H1 (cell line): ENCODE measurements around the gene IQSEC3. TPM values are rescaled to one million over a fixed set of nuclear protein-coding genes. Genes with fewer than 3 reads are reported as not detected.

Experiments used
- CTCF ChIA-PET: fragments of 300-600 bp; sonication (Branson Sonifier 250); formaldehyde crosslinking; loops from one replicate; lab custom pipeline; 2021; ENCODE audit not compliant: partially characterized antibody; lab: Charles Lee
- POLR2A ChIA-PET: fragments of 300-600 bp; sonication (Branson Sonifier 250); formaldehyde crosslinking; loops from one replicate; lab custom pipeline; 2021; ENCODE audit warnings: inconsistent platforms; ENCODE audit not compliant: partially characterized antibody; lab: Charles Lee
- DNase-seq, 2 experiments: peaks; one replicate each; pipeline versions ENCODE4 v3.0.0 to v3.0.0-alpha.2; 2010 to 2022; ENCODE audit warnings: low spot score in 2 of 2, low read depth in 1 of 2, mixed read lengths in 1 of 2
- FAIRE-seq: peaks from 2 replicates; lab custom pipeline; 2011; peaks lifted over from hg19 to GRCh38; lab: Jason Lieb, UNC
- H2AFZ ChIP-seq: 2 replicates; pipeline ENCODE4 v1.8.1; 2012; ENCODE audit warnings: low read length, inconsistent platforms
- H2AK5ac ChIP-seq: 2 replicates; pipeline ENCODE4 v1.6.1; 2013; ENCODE audit warnings: low read depth, low read length
- H2BK120ac ChIP-seq: replicated peaks from 2 replicates; pipeline ENCODE3; 2013; ENCODE audit warnings: low read depth, low read length, inconsistent platforms
- H2BK12ac ChIP-seq: 2 replicates; pipeline ENCODE4 v1.6.1; 2013; ENCODE audit warnings: low read depth, low read length
- H2BK15ac ChIP-seq: 2 replicates; pipeline ENCODE4 v1.6.1; 2013; ENCODE audit warnings: low read length
- H2BK20ac ChIP-seq: 2 replicates; pipeline ENCODE4 v1.6.1; 2013; ENCODE audit warnings: low read length
- H2BK5ac ChIP-seq: 2 replicates; pipeline ENCODE4 v1.6.1; 2013; ENCODE audit warnings: low read depth, low read length
- H3K14ac ChIP-seq: 2 replicates; pipeline ENCODE4 v1.6.1; 2013; ENCODE audit warnings: inconsistent platforms; ENCODE audit not compliant: insufficient read length
- H3K18ac ChIP-seq: 2 replicates; pipeline ENCODE4 v1.6.1; 2013; ENCODE audit warnings: low read length; ENCODE audit errors: extremely low read depth
- H3K23ac ChIP-seq: 2 replicates; pipeline ENCODE4 v1.6.1; 2013; ENCODE audit warnings: inconsistent platforms; ENCODE audit not compliant: insufficient read length
- H3K23me2 ChIP-seq: 2 replicates; pipeline ENCODE4 v1.6.1; 2013; ENCODE audit warnings: low read depth, low read length
- H3K27ac ChIP-seq: 2 replicates; pipeline ENCODE4 v1.6.1; 2011; ENCODE audit warnings: low read depth, low read length, inconsistent platforms
- H3K27me3 ChIP-seq, 4 experiments: replicated peaks in 1 of 4; 1 replicate in 1 of 4; 2 replicates in 3 of 4; pipeline versions ENCODE4 v1.6.1 to v1.8.1; 2011 to 2013; ENCODE audit warnings: low read length in 3 of 4, mild to moderate bottlenecking in 3 of 4, inconsistent platforms in 2 of 4, mixed read lengths in 2 of 4, moderate library complexity in 1 of 4; ENCODE audit not compliant: control insufficient read depth in 3 of 4, insufficient read depth in 3 of 4; ENCODE audit errors: extremely low read depth in 1 of 4
- H3K36me3 ChIP-seq, 4 experiments: 2 replicates each; pipeline versions ENCODE4 v1.6.1 to v1.8.1; 2011 to 2013; ENCODE audit warnings: mild to moderate bottlenecking in 4 of 4, low read length in 3 of 4, moderate library complexity in 2 of 4, control low read depth in 1 of 4, inconsistent platforms in 1 of 4; ENCODE audit not compliant: insufficient read depth in 4 of 4, control insufficient read depth in 2 of 4
- H3K4ac ChIP-seq: replicated peaks from 2 replicates; pipeline ENCODE3; 2013; ENCODE audit warnings: low read length, low read depth, mixed read lengths, inconsistent platforms; ENCODE audit not compliant: insufficient read length
- H3K4me1 ChIP-seq, 4 experiments: replicated peaks in 1 of 4; 1 replicate in 1 of 4; 2 replicates in 3 of 4; pipeline versions ENCODE4 v1.6.1 to v1.8.1; 2011 to 2013; ENCODE audit warnings: low read length in 3 of 4, inconsistent platforms in 2 of 4, mixed read lengths in 1 of 4; ENCODE audit not compliant: insufficient read depth in 4 of 4, control insufficient read depth in 3 of 4
- H3K4me2 ChIP-seq, 2 experiments: 2 replicates each; pipeline versions ENCODE4 v1.6.1 to v1.8.1; 2011 to 2013; ENCODE audit warnings: low read depth in 2 of 2, low read length in 2 of 2, control low read depth in 1 of 2, inconsistent platforms in 1 of 2, mild to moderate bottlenecking in 1 of 2; ENCODE audit not compliant: insufficient read depth in 1 of 2
- H3K4me3 ChIP-seq, 4 experiments: fragments of 200-600, 300-600 bp in 1 of 4; sonication (generic), shearing (Covaris generic), sonication (Bioruptor Twin) in 1 of 4; 2 replicates each; pipeline versions ENCODE4 v1.5.1 to v1.8.1; 2011 to 2016; ENCODE audit warnings: low read length in 4 of 4, low read depth in 3 of 4, control low read depth in 2 of 4, inconsistent platforms in 2 of 4, mild to moderate bottlenecking in 2 of 4, mixed read lengths in 1 of 4, moderate library complexity in 1 of 4; ENCODE audit not compliant: insufficient read depth in 2 of 4; ENCODE audit errors: extremely low read depth in 1 of 4
- H3K56ac ChIP-seq: replicated peaks from 2 replicates; pipeline ENCODE3; 2013; ENCODE audit warnings: low read depth, mild to moderate bottlenecking, mixed read lengths, low read length, inconsistent platforms; ENCODE audit not compliant: insufficient read length
- H3K79me1 ChIP-seq: 2 replicates; pipeline ENCODE4 v1.6.1; 2013; ENCODE audit warnings: low read depth, low read length, control low read depth
- H3K79me2 ChIP-seq, 2 experiments: 2 replicates each; pipeline versions ENCODE4 v1.6.1 to v1.8.1; 2012 to 2013; ENCODE audit warnings: low read length in 2 of 2, mild to moderate bottlenecking in 2 of 2, inconsistent platforms in 1 of 2; ENCODE audit not compliant: insufficient read depth in 2 of 2, control insufficient read depth in 1 of 2
- H3K9ac ChIP-seq, 4 experiments: replicated peaks in 1 of 4; 1 replicate in 1 of 4; 2 replicates in 3 of 4; pipeline versions ENCODE4 v1.6.1 to v1.8.1; 2011 to 2013; ENCODE audit warnings: low read depth in 3 of 4, low read length in 3 of 4, control low read depth in 2 of 4, mild to moderate bottlenecking in 2 of 4, moderate library complexity in 2 of 4, inconsistent platforms in 1 of 4; ENCODE audit errors: extremely low read depth in 1 of 4
- H3K9me3 ChIP-seq, 2 experiments: 2 replicates each; pipeline versions ENCODE4 v1.6.1 to v1.8.1; 2012 to 2013; ENCODE audit warnings: mild to moderate bottlenecking in 2 of 2, moderate library complexity in 2 of 2, control low read depth in 1 of 2, inconsistent platforms in 1 of 2, low read depth in 1 of 2, low read length in 1 of 2, mixed read lengths in 1 of 2; ENCODE audit not compliant: insufficient read depth in 2 of 2
- H4K20me1 ChIP-seq, 2 experiments: replicated peaks in 1 of 2; 2 replicates each; pipeline versions ENCODE3 to v1.8.1; 2011 to 2013; ENCODE audit warnings: inconsistent platforms in 2 of 2, low read length in 2 of 2, mild to moderate bottlenecking in 1 of 2; ENCODE audit not compliant: insufficient read depth in 2 of 2, control insufficient read depth in 1 of 2
- H4K5ac ChIP-seq: 2 replicates; pipeline ENCODE4 v1.6.1; 2013; ENCODE audit warnings: low read length, low read depth, mixed read lengths, inconsistent platforms; ENCODE audit not compliant: insufficient read length
- H4K8ac ChIP-seq: 2 replicates; pipeline ENCODE4 v1.8.0; 2013; ENCODE audit warnings: mild to moderate bottlenecking, moderate library complexity, low read length, inconsistent platforms; ENCODE audit not compliant: insufficient read depth; ENCODE audit errors: extremely low read depth
- H4K91ac ChIP-seq: replicated peaks from 2 replicates; pipeline ENCODE3; 2013; ENCODE audit warnings: low read length, mixed read lengths, inconsistent platforms; ENCODE audit not compliant: insufficient read length
- CHD2 ChIP-seq: IDR thresholded peaks from 2 replicates; pipeline ENCODE4 v1.6.1; 2012; ENCODE audit warnings: low read length, improper control_type of control experiment
- SUZ12 ChIP-seq: fragments of 200-600 bp; sonication (generic); IDR thresholded peaks from 2 replicates; pipeline ENCODE4 v1.6.1; 2012; ENCODE audit warnings: mild to moderate bottlenecking, inconsistent platforms, low read length, moderate library complexity, mixed read lengths
- WGBS, 2 experiments: shearing (Covaris generic) in 1 of 2; methylation state at CpG; one replicate each; pipeline versions ENCODE4 v1.1.6 to v1.1.7; 2013 to 2015; ENCODE audit warnings: low lambda C conversion rate in 2 of 2, mixed read lengths in 2 of 2, inconsistent platforms in 1 of 2, low coverage in 1 of 2, missing lambda C conversion rate in 1 of 2; ENCODE audit not compliant: insufficient replicate concordance in 2 of 2, insufficient coverage in 1 of 2, insufficient read length in 1 of 2; ENCODE audit errors: extremely low coverage in 1 of 2, missing lambda C conversion rate in 1 of 2; 5-methylcytosine and 5-hydroxymethylcytosine counted together
- polyA plus RNA-seq, 7 experiments: library from polyadenylated mRNA; depleted of rRNA in 3 of 7; stranded (reverse) in 5 of 7; unstranded in 2 of 7; fragments of >200 nt in 5 of 7; fragments of 200-250 nt in 2 of 7; gene quantifications; 1 replicate in 5 of 7; 2 replicates in 1 of 7; 4 replicates in 1 of 7; pipeline versions ENCODE4 v1.2.1 to v1.2.3, GENCODE V29; 2011 to 2013; ENCODE audit warnings: missing spikeins in 2 of 7, mixed read lengths in 2 of 7
- total RNA-seq: library from RNA; stranded (reverse); fragmentation: NEBNext Ultra II Directional; extraction: Animal tissue kit (Norgen Biotek cat#: 25700); gene quantifications from 2 replicates; pipeline ENCODE4 v1.2.1, GENCODE V29; 2021

IQSEC3 gene
- total and polyA plus RNA-seq, 2 of the 8 experiments (the other 6 are each of a cell fraction or from before 2014, with no cell fraction given): 1.2 to 3.1 TPM

DNA sequence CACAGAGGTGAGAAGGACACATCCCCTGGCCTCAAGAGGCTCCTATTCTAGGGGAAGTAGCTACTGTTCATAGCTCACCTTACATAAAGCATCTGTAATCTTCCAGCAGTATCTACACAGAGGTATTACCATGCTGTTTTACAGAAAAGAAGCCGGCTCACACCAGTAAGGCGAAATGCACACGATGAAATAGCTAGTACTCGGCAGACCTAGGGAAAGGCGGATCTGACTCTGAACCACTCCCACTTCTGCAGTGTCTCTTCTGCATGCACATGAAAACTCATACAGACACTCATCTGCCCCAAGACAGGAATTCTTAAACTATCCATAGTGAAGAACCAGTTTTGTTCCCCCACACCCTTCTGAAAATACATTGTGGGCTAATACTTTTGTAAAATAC lies 73.6 kb downstream of the IQSEC3 start:
- CTCF ChIA-PET: interaction anchor here (0.6 to 2.4 kb wide), 7 partner anchors 10 to 80 kb away, joined by 3 to 18 read pairs (median 4); no protein-coding TSS in a partner anchor
- no peak overlapping the region for H2BK120ac ChIP-seq
- H2BK20ac ChIP-seq: peak overlapping the region; percentile 94; the same call in 1 of the 2 replicates
- H3K27ac ChIP-seq: no peak overlapping the region
- H3K36me3 ChIP-seq: 0 out of 8 replicates have a peak, but pooled peaks cover 0 to 3% (median 0%) of the 10 kb centered on the region in 4 experiments
- H2BK5ac ChIP-seq: peak overlapping the region; percentile 68; the same call in 1 of the 2 replicates
- no peak overlapping the region for H4K5ac ChIP-seq
- H3K56ac ChIP-seq: no peak overlapping the region
- no peaks in the 10 kb centered on the region for H3K79me2 ChIP-seq
- FAIRE-seq (no peak), DNase-seq (no peak)
- H3K14ac ChIP-seq: no peak overlapping the region
- TF ChIP-seq SUZ12: 0 out of 2 replicates have a peak, but pooled peaks have one; percentile 1
- no peak for TF ChIP-seq CHD2
- H3K27me3 ChIP-seq: peaks cover 6 to 41% (median 27%) of the 10 kb centered on the region in 4 experiments
- H3K4me3 ChIP-seq: peak overlapping the region in 1 of 4 experiments; percentile 53; a peak in 1 of 8 replicates
- no peaks in the 10 kb centered on the region; the same call in 1 of the 2 replicates for H3K23me2 ChIP-seq
- H3K4ac ChIP-seq: no peak overlapping the region
- no peak overlapping the region for H3K23ac ChIP-seq
- H4K8ac ChIP-seq: no peak overlapping the region
- H3K4me2 ChIP-seq: peak overlapping the region; percentile 51 to 66
- peak overlapping the region; percentile 75; the same call in 1 of the 2 replicates for H3K18ac ChIP-seq
- H2BK15ac ChIP-seq: peak overlapping the region; percentile 97; the same call in 1 of the 2 replicates
- WGBS, 2 experiments: 66% methylated on average over 5 of the region's 5 CpGs; no CpG with 5 or more reads in 1 of the 2 experiments
- no peak overlapping the region for H2AFZ ChIP-seq
- no peak overlapping the region for H3K9ac ChIP-seq
- no peaks in the 10 kb centered on the region for H3K79me1 ChIP-seq
- peaks cover 0 to 6% of the 10 kb centered on the region in 2 experiments; a peak in 1 of 4 replicates for H3K9me3 ChIP-seq
- H2AK5ac ChIP-seq: 0 out of 2 replicates have a peak overlapping the region, but pooled peaks have one; percentile 76
- H3K4me1 ChIP-seq: peaks cover 4 to 43% (median 29%) of the 10 kb centered on the region in 4 experiments
- H4K91ac ChIP-seq: peak overlapping the region; percentile 57
- POLR2A ChIA-PET: interaction anchor here (1.1 to 4.2 kb wide), 5 partner anchors 9 to 34 kb away, joined by 3 to 19 read pairs (median 7); no protein-coding TSS in a partner anchor
- H2BK12ac ChIP-seq: peak overlapping the region; percentile 84; the same call in 1 of the 2 replicates
- no peaks in the 10 kb centered on the region for H4K20me1 ChIP-seq
